CD14-positive monocyte (primary cell): Measurements from ENCODE around the gene PREX1. TPM values are rescaled to one million over a fixed set of nuclear protein-coding genes. Genes with fewer than 3 reads are reported as not detected.

Experiments
- DNase-seq, 3 donors: peaks; one replicate each; pipeline ENCODE4 v3.0.0-alpha.2; 2011 to 2022
- H2AFZ ChIP-seq: 2 replicates; pipeline ENCODE4 v1.6.0; 2012; ENCODE audit warnings: mild to moderate bottlenecking, low read depth, low read length, inconsistent platforms; ENCODE audit not compliant: insufficient read depth, poor library complexity, severe bottlenecking
- H3K27ac ChIP-seq, 2 donors: 1 replicate in 1 of 2; 2 replicates in 1 of 2; pipeline ENCODE4 v1.5.1; 2012 to 2013; ENCODE audit warnings: low read length in 2 of 2, control low read depth in 1 of 2, inconsistent platforms in 1 of 2, low read depth in 1 of 2, mild to moderate bottlenecking in 1 of 2
- H3K27me3 ChIP-seq, 2 donors: one replicate each; pipeline versions ENCODE4 v1.6.0 to v1.6.1; 2011 to 2013; ENCODE audit warnings: low read length in 2 of 2; ENCODE audit not compliant: control insufficient read depth in 2 of 2, insufficient read depth in 2 of 2
- H3K36me3 ChIP-seq, 2 donors: replicated peaks in 1 of 2; 1 replicate in 1 of 2; 2 replicates in 1 of 2; pipeline versions ENCODE4 v1.5.1 to v1.6.1; 2012 to 2013; ENCODE audit warnings: low read length in 2 of 2, control low read depth in 1 of 2, inconsistent platforms in 1 of 2, mild to moderate bottlenecking in 1 of 2; ENCODE audit not compliant: insufficient read depth in 2 of 2, control insufficient read depth in 1 of 2
- H3K4me1 ChIP-seq, 2 donors: 1 replicate in 1 of 2; 2 replicates in 1 of 2; pipeline versions ENCODE4 v1.5.1 to v1.6.1; 2012 to 2013; ENCODE audit warnings: low read length in 2 of 2, control low read depth in 1 of 2, inconsistent platforms in 1 of 2, mild to moderate bottlenecking in 1 of 2, moderate library complexity in 1 of 2; ENCODE audit not compliant: insufficient read depth in 2 of 2, control insufficient read depth in 1 of 2
- H3K4me2 ChIP-seq: replicated peaks from 2 replicates; pipeline ENCODE3; 2012; ENCODE audit warnings: low read length, moderate library complexity, mild to moderate bottlenecking; ENCODE audit not compliant: poor library complexity, severe bottlenecking; ENCODE audit errors: extremely low read depth
- H3K4me3 ChIP-seq, 3 experiments: fragments of 200-600 bp in 1 of 3; sonication (generic) in 1 of 3; replicated peaks in 1 of 3; 1 replicate in 2 of 3; 2 replicates in 1 of 3; pipeline ENCODE4 v1.5.1; 2011 to 2013; ENCODE audit warnings: low read length in 3 of 3, mild to moderate bottlenecking in 3 of 3, control low read depth in 2 of 3, low read depth in 2 of 3, inconsistent platforms in 1 of 3, moderate library complexity in 1 of 3
- H3K79me2 ChIP-seq: 2 replicates; pipeline ENCODE4 v1.6.0; 2012; ENCODE audit warnings: mild to moderate bottlenecking, control low read depth, inconsistent platforms, low read length, moderate library complexity; ENCODE audit not compliant: insufficient read depth
- H3K9ac ChIP-seq: 2 replicates; pipeline ENCODE4 v1.6.0; 2017; ENCODE audit warnings: low read length, mild to moderate bottlenecking; ENCODE audit not compliant: insufficient read depth, poor library complexity, severe bottlenecking
- H3K9me3 ChIP-seq, 2 donors: replicated peaks in 1 of 2; 1 replicate in 1 of 2; 2 replicates in 1 of 2; pipeline versions ENCODE4 v1.5.1 to v1.6.1; 2012 to 2013; ENCODE audit warnings: low read length in 2 of 2, control low read depth in 1 of 2; ENCODE audit not compliant: control insufficient read depth in 1 of 2, insufficient read depth in 1 of 2
- H4K20me1 ChIP-seq: 2 replicates; pipeline ENCODE4 v1.6.0; 2012; ENCODE audit warnings: mild to moderate bottlenecking, low read length, control low read depth, moderate library complexity; ENCODE audit not compliant: insufficient read depth
- H3K27ac Mint-ChIP-seq, 7 donors: one replicate each; pipeline ENCODE4 v1.8.0; 2020; ENCODE audit warnings: mild to moderate bottlenecking in 7 of 7, mixed read lengths in 7 of 7, moderate library complexity in 6 of 7, inconsistent platforms in 2 of 7
- H3K27me3 Mint-ChIP-seq, 3 donors: one replicate each; pipeline ENCODE4 v1.8.0; 2021 to 2022; ENCODE audit warnings: low read depth in 3 of 3, mild to moderate bottlenecking in 3 of 3, mixed read lengths in 3 of 3, moderate library complexity in 3 of 3, inconsistent platforms in 1 of 3
- H3K36me3 Mint-ChIP-seq, 2 donors: one replicate each; pipeline ENCODE4 v1.8.0; 2020; ENCODE audit warnings: mixed read lengths in 2 of 2, inconsistent platforms in 1 of 2, mild to moderate bottlenecking in 1 of 2
- H3K4me1 Mint-ChIP-seq: one replicate; pipeline ENCODE4 v1.8.0; 2020; ENCODE audit warnings: mild to moderate bottlenecking, mixed read lengths
- H3K4me3 Mint-ChIP-seq, 2 donors: one replicate each; pipeline ENCODE4 v1.8.0; 2020; ENCODE audit warnings: mild to moderate bottlenecking in 2 of 2, mixed read lengths in 2 of 2, moderate library complexity in 1 of 2
- H3K9me3 Mint-ChIP-seq, 7 donors: one replicate each; pipeline ENCODE4 v1.8.0; 2020 to 2022; ENCODE audit warnings: mixed read lengths in 7 of 7, mild to moderate bottlenecking in 6 of 7, moderate library complexity in 6 of 7, inconsistent platforms in 2 of 7
- CTCF ChIP-seq: fragments of 200-600 bp; IDR thresholded peaks from one replicate; pipeline ENCODE4 v1.8.0; 2022; ENCODE audit warnings: antibody characterized with exemption, mild to moderate bottlenecking
- WGBS: methylation state at CpG from one replicate; pipeline ENCODE4 v1.1.5; 2013; ENCODE audit warnings: missing lambda C conversion rate; ENCODE audit not compliant: insufficient coverage; 5-methylcytosine and 5-hydroxymethylcytosine counted together
- intact Hi-C, 2 donors: fragments of 100-400 bp; cut with micrococcal nuclease; formaldehyde crosslinking; loops; one replicate each; pipeline versions ENCODE4 v1.15.0 to v1.15.1; 2023
- polyA plus RNA-seq, 3 donors: library from polyadenylated mRNA; depleted of rRNA in 1 of 3; unstranded in 2 of 3; stranded (reverse) in 1 of 3; fragments of 300-500 nt in 2 of 3; fragments of >200 nt in 1 of 3; fragmentation: Illumina TruSeq in 2 of 3; gene quantifications; 1 replicate in 2 of 3; 2 replicates in 1 of 3; pipeline ENCODE4 v1.2.3, GENCODE V29; 2012 to 2021

Gene PREX1
- polyA plus RNA-seq, 3 donors = 24.3 to 114 (median 27.5) TPM

GRCh38 chr20:48718786-48719578, 108.8 kb downstream of the PREX1 start:
- peaks cover 92% of the 10 kb centered on the region for H3K79me2 ChIP-seq
- TF ChIP-seq CTCF = no peak
- Mint-ChIP-seq H3K27me3 (peaks cover 0 to 4% (median 2%) of the 10 kb centered on the region in 3 donors), H3K27ac (peak overlapping the region in 2 of 7 donors; percentile 35 to 84), H3K4me3 (no peak overlapping the region), H3K4me1 (peaks cover 98% of the 10 kb centered on the region), H3K9me3 (no peaks in the 10 kb centered on the region), H3K36me3 (peaks cover 64 to 77% of the 10 kb centered on the region in 2 donors)
- H3K36me3 ChIP-seq = peaks cover 14 to 52% of the 10 kb centered on the region in 2 donors
- intact Hi-C loops = no loop called here
- H3K4me1 ChIP-seq = peaks cover 82 to 89% of the 10 kb centered on the region in 2 donors
- H3K9me3 ChIP-seq = no peaks in the 10 kb centered on the region
- 20% methylated on average over 3 of the region's 8 CpGs for WGBS
- no peak overlapping the region for H3K4me2 ChIP-seq
- H3K27me3 ChIP-seq = no peaks in the 10 kb centered on the region
- DNase-seq = no peak
- no peak overlapping the region for H3K4me3 ChIP-seq
- H2AFZ ChIP-seq = no peak overlapping the region
- H4K20me1 ChIP-seq = peaks cover 87% of the 10 kb centered on the region
- no peak overlapping the region for H3K9ac ChIP-seq
- peak overlapping the region in 1 of 2 donors; percentile 40 for H3K27ac ChIP-seq

GRCh38 chr20:48717680-48718223, 110.0 kb downstream of the PREX1 start:
- peaks cover 64 to 72% of the 10 kb centered on the region in 2 donors for H3K36me3 Mint-ChIP-seq
- DNase-seq = no peak
- Histone ChIP-seq H3K9me3 (no peaks in the 10 kb centered on the region), H3K4me2 (peak overlapping the region; percentile 27), H3K4me1 (peaks cover 81 to 89% of the 10 kb centered on the region in 2 donors), H3K4me3 (peak overlapping the region in 1 of 3 experiments; percentile 18), H3K27ac (peak overlapping the region; percentile 2 to 70), H2AFZ (no peak overlapping the region), H3K9ac (peak overlapping the region; percentile 9), H3K27me3 (no peaks in the 10 kb centered on the region), H3K36me3 (peaks cover 14 to 52% of the 10 kb centered on the region in 2 donors), H4K20me1 (peaks cover 91% of the 10 kb centered on the region), H3K79me2 (peaks cover 93% of the 10 kb centered on the region)
- H3K4me1 Mint-ChIP-seq = peaks cover 96% of the 10 kb centered on the region
- H3K9me3 Mint-ChIP-seq = no peaks in the 10 kb centered on the region
- H3K27ac Mint-ChIP-seq = peak overlapping the region in 6 of 7 donors; percentile 63 to 85 (median 66)
- H3K27me3 Mint-ChIP-seq = peaks cover 0 to 4% (median 2%) of the 10 kb centered on the region in 3 donors
- no CpG with 5 or more reads among the region's 6 CpGs for WGBS
- no peak for TF ChIP-seq CTCF
- intact Hi-C loops = no loop called here
- H3K4me3 Mint-ChIP-seq = peak overlapping the region in 1 of 2 donors; percentile 30
